Hypothalamus (tissue), 51 donors: ENCODE measurements around the gene CLEC2A.
"Not testable (repeated sequence)": the region's sequence is repeated elsewhere in the genome, so short reads cannot be mapped to it uniquely, and the experiment has no call there.

Experiments
- DNase-seq, 51 donors: peaks; one replicate each; lab custom pipeline; 2025; lab: John Stamatoyannopoulos, UW

CLEC2A gene

GRCh38 chr12:9888665-9889273 is 43.4 kb downstream of the CLEC2A start:
- no peak for DNase-seq

- DNase-seq, result no peak
These were observed 49.0 kb downstream of the CLEC2A start for GRCh38 chr12:9883175-9883574.

GRCh38 chr12:9881988-9882387 is 50.2 kb downstream of the CLEC2A start:
- DNase-seq, result no peak

- no peak for DNase-seq
These were observed 50.9 kb downstream of the CLEC2A start, which contains the start of gene KLRF2 for GRCh38 chr12:9881246-9881645. Gene KLRF2 (plus strand): TSS chr12:9881489. CDS start chr12:9881596, 107 bp downstream.

- no peak for DNase-seq
These were observed 51.6 kb downstream of the CLEC2A start for GRCh38 chr12:9880532-9881078.

GRCh38 chr12:9876120-9876519 is 56.0 kb downstream of the CLEC2A start:
- not testable (repeated sequence) for DNase-seq

- no peak for DNase-seq
These were observed 59.4 kb downstream of the CLEC2A start for GRCh38 chr12:9872742-9873141.

GRCh38 chr12:9872162-9872561 is 60.0 kb downstream of the CLEC2A start:
- no peak for DNase-seq

- DNase-seq, result no peak
These were observed 61.8 kb downstream of the CLEC2A start for GRCh38 chr12:9870286-9870866.

- DNase-seq, result peak in 2 of 51 donors; percentile 1 to 2
These were observed 62.6 kb downstream of the CLEC2A start, which contains the start of gene CLEC2B for GRCh38 chr12:9869307-9870161. Gene CLEC2B (minus strand): TSS chr12:9869354.

GRCh38 chr12:9868951-9869306 is 63.2 kb downstream of the CLEC2A start:
- DNase-seq, result no peak

- no peak for DNase-seq
These were observed 63.8 kb downstream of the CLEC2A start for GRCh38 chr12:9868311-9868801.

GRCh38 chr12:9867531-9867930 is 64.6 kb downstream of the CLEC2A start:
- no peak for DNase-seq

- DNase-seq, result no peak
These were observed 65.3 kb downstream of the CLEC2A start for GRCh38 chr12:9866860-9867269.

- no peak for DNase-seq
These were observed 67.1 kb downstream of the CLEC2A start for GRCh38 chr12:9864913-9865675.
